Right kidney (tissue), 1 donor: ENCODE data around the gene SLC28A1.

Source experiments
- DNase-seq: peaks from one replicate; pipeline ENCODE4 v3.0.0-alpha.2; 2016

SLC28A1 gene

GRCh38 chr15:84942456-84942855, 58.0 kb downstream of the SLC28A1 start:
- no peak for DNase-seq

GRCh38 chr15:84944311-84944710, 59.8 kb downstream of the SLC28A1 start:
- DNase-seq: no peak

GRCh38 chr15:84944861-84945260, 60.4 kb downstream of the SLC28A1 start:
- DNase-seq: no peak

GRCh38 chr15:84946772-84947489, 62.5 kb downstream of the SLC28A1 start:
- no peak for DNase-seq

GRCh38 chr15:84947947-84948830, 63.7 kb downstream of the SLC28A1 start:
- DNase-seq: no peak

GRCh38 chr15:84949043-84949442, 64.6 kb downstream of the SLC28A1 start:
- no peak for DNase-seq

GRCh38 chr15:84949845-84950569, 65.5 kb downstream of the SLC28A1 start:
- DNase-seq: no peak

GRCh38 chr15:84950570-84951111, 66.2 kb downstream of the SLC28A1 start:
- DNase-seq: no peak

GRCh38 chr15:84951736-84952135, 67.3 kb downstream of the SLC28A1 start:
- DNase-seq: no peak

- no peak for DNase-seq
Observed at GRCh38 chr15:84953136-84953535, 68.7 kb downstream of the SLC28A1 start.

GRCh38 chr15:84953726-84954125, 69.3 kb downstream of the SLC28A1 start:
- DNase-seq: no peak

- peak; percentile 68 for DNase-seq
Observed at GRCh38 chr15:84955089-84955848, 70.8 kb downstream of the SLC28A1 start.

GRCh38 chr15:84956199-84956598, 71.7 kb downstream of the SLC28A1 start:
- no peak for DNase-seq

- no peak for DNase-seq
Observed at GRCh38 chr15:84960391-84961113, 76.1 kb downstream of the SLC28A1 start.

GRCh38 chr15:84961114-84961452, 76.6 kb downstream of the SLC28A1 start:
- DNase-seq: no peak

- no peak for DNase-seq
Observed at GRCh38 chr15:84961707-84962106, 77.2 kb downstream of the SLC28A1 start.

GRCh38 chr15:84962955-84963354, 78.5 kb downstream of the SLC28A1 start:
- DNase-seq: no peak

GRCh38 chr15:84967380-84967779, 82.9 kb downstream of the SLC28A1 start:
- no peak for DNase-seq

- DNase-seq: no peak
Observed at GRCh38 chr15:84968301-84968700, 83.8 kb downstream of the SLC28A1 start.

GRCh38 chr15:84969257-84969656, 84.8 kb downstream of the SLC28A1 start:
- no peak for DNase-seq

- DNase-seq: no peak
Observed at GRCh38 chr15:84970843-84971242, 86.4 kb downstream of the SLC28A1 start.
